Muscle layer of colon (tissue), 2 donors: Measurements from ENCODE around the gene OR6B3.

ENCODE experiments used
- H3K27ac ChIP-seq: one replicate; pipeline ENCODE4 v1.7.0; 2013; ENCODE audit warnings: low read depth, mild to moderate bottlenecking, low read length, moderate library complexity
- H3K27me3 ChIP-seq, 2 donors: one replicate each; pipeline ENCODE4 v1.7.0; 2013; ENCODE audit warnings: low read length in 2 of 2, mild to moderate bottlenecking in 2 of 2; ENCODE audit not compliant: insufficient read depth in 2 of 2, control insufficient read depth in 1 of 2
- H3K36me3 ChIP-seq: one replicate; pipeline ENCODE4 v1.7.0; 2013; ENCODE audit warnings: mild to moderate bottlenecking, low read length; ENCODE audit not compliant: insufficient read depth
- H3K4me1 ChIP-seq: one replicate; pipeline ENCODE4 v1.7.0; 2013; ENCODE audit warnings: mild to moderate bottlenecking, low read length; ENCODE audit not compliant: insufficient read depth
- H3K4me3 ChIP-seq, 2 donors: one replicate each; pipeline ENCODE4 v1.7.0; 2013; ENCODE audit warnings: low read length in 2 of 2, low read depth in 1 of 2, mild to moderate bottlenecking in 1 of 2, moderate library complexity in 1 of 2
- H3K9ac ChIP-seq: one replicate; pipeline ENCODE4 v1.7.0; 2013; ENCODE audit warnings: low read length
- H3K9me3 ChIP-seq: one replicate; pipeline ENCODE4 v1.7.0; 2013; ENCODE audit warnings: mild to moderate bottlenecking, low read length
- donor health status: abdominal sarcoma.
- donor health status: Adenocarcinoma of cecum.

OR6B3 gene

DNA sequence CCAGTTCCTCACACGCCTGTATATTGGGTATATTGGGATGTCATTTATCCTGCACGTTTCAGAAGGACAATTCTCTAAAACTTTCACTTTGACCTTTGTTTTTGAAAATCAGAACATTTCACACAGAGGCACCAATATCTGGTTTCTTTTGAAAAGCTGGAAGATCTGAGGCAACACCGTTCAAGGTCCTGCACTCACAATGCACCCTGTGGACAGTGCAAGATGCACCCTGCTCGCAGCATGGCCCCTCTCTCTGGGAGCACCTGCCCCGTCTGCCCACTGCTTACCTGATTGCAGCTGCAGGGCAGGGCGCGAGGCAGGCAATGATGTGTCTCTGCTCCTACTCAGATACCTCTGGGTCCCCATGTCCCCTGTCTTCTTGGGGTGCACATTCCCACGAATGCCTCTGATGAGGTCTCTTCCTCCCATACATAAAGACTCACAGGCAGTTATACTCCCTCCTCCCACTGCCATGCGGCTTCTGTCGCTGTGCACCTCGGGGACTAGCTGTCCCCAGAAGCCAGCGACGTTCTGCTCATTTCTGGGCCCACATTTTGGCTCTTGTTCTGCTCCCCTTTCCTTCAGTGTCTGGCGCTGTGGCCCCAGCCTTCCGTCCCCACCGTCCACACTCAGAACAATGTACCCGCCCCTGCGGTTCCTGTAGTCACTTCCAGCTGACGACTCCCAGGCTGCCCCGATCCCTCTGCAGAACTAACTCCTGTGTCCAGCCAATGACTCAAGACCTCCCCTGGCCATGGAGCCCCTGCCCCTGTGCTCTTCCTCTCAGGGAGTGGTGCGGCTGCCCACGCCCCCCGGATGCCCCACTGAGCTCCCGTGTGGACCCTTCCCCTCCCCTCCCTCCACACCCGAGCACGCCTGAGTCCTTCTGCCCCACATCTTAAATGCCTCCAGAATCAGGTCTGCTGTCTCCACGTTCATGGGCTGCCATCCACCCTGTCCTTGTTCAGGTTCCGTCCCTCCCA, at the start of gene OR6B3:
Gene OR6B3 (minus strand): TSS at position 349 of the 983 bp plus-strand sequence.
- no peaks in the 10 kb centered on the region for H3K9me3 ChIP-seq
- H3K36me3 ChIP-seq: no peaks in the 10 kb centered on the region
- H3K4me1 ChIP-seq: no peaks in the 10 kb centered on the region
- no peak within 1 kb of the TSS for H3K27ac ChIP-seq
- peaks cover 0 to 14% of the 10 kb centered on the region in 2 donors for H3K27me3 ChIP-seq
- no peak within 1 kb of the TSS for H3K9ac ChIP-seq
- H3K4me3 ChIP-seq: no peak within 1 kb of the TSS

- H3K9ac ChIP-seq: no peak overlapping the region
- no peaks in the 10 kb centered on the region for H3K4me1 ChIP-seq
- H3K4me3 ChIP-seq: no peak overlapping the region
- H3K27ac ChIP-seq: no peak overlapping the region
- no peaks in the 10 kb centered on the region for H3K9me3 ChIP-seq
- H3K36me3 ChIP-seq: no peaks in the 10 kb centered on the region
- H3K27me3 ChIP-seq: peaks cover 8 to 24% of the 10 kb centered on the region in 2 donors
Measured at GRCh38 chr2:240098349-240098748, 45.0 kb upstream of the OR6B3 start.

- no peak overlapping the region for H3K27ac ChIP-seq
- H3K27me3 ChIP-seq: peaks cover 8 to 24% of the 10 kb centered on the region in 2 donors
- no peaks in the 10 kb centered on the region for H3K36me3 ChIP-seq
- no peaks in the 10 kb centered on the region for H3K4me1 ChIP-seq
- H3K4me3 ChIP-seq: no peak overlapping the region
- no peak overlapping the region for H3K9ac ChIP-seq
- no peaks in the 10 kb centered on the region for H3K9me3 ChIP-seq
Measured at GRCh38 chr2:240095556-240096523, 42.5 kb upstream of the OR6B3 start.

GRCh38 chr2:240089306-240089705, 36.0 kb upstream of the OR6B3 start:
- Histone ChIP-seq H3K36me3 (no peaks in the 10 kb centered on the region), H3K4me1 (no peaks in the 10 kb centered on the region), H3K9me3 (no peaks in the 10 kb centered on the region), H3K27ac (no peak overlapping the region), H3K9ac (no peak overlapping the region), H3K4me3 (no peak overlapping the region), H3K27me3 (peaks cover 0 to under 1% of the 10 kb centered on the region in 2 donors)

GRCh38 chr2:240086563-240086962, 33.2 kb upstream of the OR6B3 start:
- Histone ChIP-seq H3K36me3 (no peaks in the 10 kb centered on the region), H3K9ac (no peak overlapping the region), H3K4me3 (no peak overlapping the region), H3K4me1 (no peaks in the 10 kb centered on the region), H3K27me3 (no peaks in the 10 kb centered on the region), H3K27ac (no peak overlapping the region), H3K9me3 (no peaks in the 10 kb centered on the region)

DNA sequence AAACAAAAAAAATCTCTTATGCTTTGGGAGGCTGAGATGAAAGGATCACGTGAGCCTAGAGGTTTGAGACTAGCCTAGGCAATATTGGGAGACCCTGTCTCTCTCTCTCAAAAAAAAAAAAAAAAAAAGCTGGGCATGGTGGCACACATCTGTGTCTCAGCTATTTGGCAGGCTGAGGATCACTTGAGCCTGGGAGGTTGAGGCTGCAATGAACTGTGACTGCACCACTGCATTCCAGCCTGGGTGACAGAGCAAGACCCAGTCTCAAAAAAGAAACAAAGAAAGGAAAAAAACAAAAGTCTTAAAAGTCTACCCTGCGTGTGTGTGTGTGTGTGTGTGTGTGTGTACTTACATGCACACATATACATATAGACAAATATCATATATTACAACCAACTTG, 25.3 kb upstream of the OR6B3 start:
- no peak overlapping the region for H3K9ac ChIP-seq
- no peaks in the 10 kb centered on the region for H3K36me3 ChIP-seq
- no peaks in the 10 kb centered on the region for H3K27me3 ChIP-seq
- H3K4me1 ChIP-seq: no peaks in the 10 kb centered on the region
- H3K9me3 ChIP-seq: peaks cover 4% of the 10 kb centered on the region
- H3K4me3 ChIP-seq: no peak overlapping the region
- no peak overlapping the region for H3K27ac ChIP-seq

GRCh38 chr2:240077442-240077841, 24.1 kb upstream of the OR6B3 start:
- Histone ChIP-seq H3K9me3 (peaks cover 4% of the 10 kb centered on the region), H3K27me3 (no peaks in the 10 kb centered on the region), H3K4me1 (no peaks in the 10 kb centered on the region), H3K9ac (no peak overlapping the region), H3K27ac (no peak overlapping the region), H3K4me3 (no peak overlapping the region), H3K36me3 (no peaks in the 10 kb centered on the region)

- Histone ChIP-seq H3K4me1 (no peaks in the 10 kb centered on the region), H3K36me3 (no peaks in the 10 kb centered on the region), H3K9ac (no peak overlapping the region), H3K4me3 (no peak overlapping the region), H3K27ac (no peak overlapping the region), H3K9me3 (peaks cover 4% of the 10 kb centered on the region), H3K27me3 (no peaks in the 10 kb centered on the region)
Measured at GRCh38 chr2:240074545-240074944, 21.2 kb upstream of the OR6B3 start.

- Histone ChIP-seq H3K27me3 (no peaks in the 10 kb centered on the region), H3K4me3 (no peak overlapping the region), H3K4me1 (no peaks in the 10 kb centered on the region), H3K9me3 (peaks cover 6% of the 10 kb centered on the region), H3K9ac (no peak overlapping the region), H3K27ac (no peak overlapping the region), H3K36me3 (no peaks in the 10 kb centered on the region)
Measured at GRCh38 chr2:240070907-240071306, 17.6 kb upstream of the OR6B3 start.

DNA sequence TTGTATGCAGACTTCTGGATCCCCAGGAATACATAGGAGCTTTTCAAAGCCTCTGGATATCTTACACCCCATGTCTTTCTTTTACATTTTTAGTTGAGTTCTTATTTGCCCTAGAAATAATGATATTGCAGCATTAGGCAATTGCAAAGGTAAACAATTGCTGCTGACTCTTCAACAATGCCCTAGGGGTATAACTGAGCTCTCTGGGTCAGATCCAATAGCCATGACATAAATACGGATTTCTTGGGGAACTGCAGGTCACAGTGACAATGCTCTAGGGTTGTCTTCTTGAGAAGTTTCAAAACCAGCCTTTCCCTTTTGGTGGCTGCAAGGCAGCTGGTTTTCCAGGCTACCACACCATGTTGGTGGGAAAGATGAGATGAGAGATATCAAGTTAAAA, 16.5 kb upstream of the OR6B3 start:
- H3K4me1 ChIP-seq: no peaks in the 10 kb centered on the region
- H3K27ac ChIP-seq: no peak overlapping the region
- no peak overlapping the region for H3K9ac ChIP-seq
- H3K27me3 ChIP-seq: no peaks in the 10 kb centered on the region
- H3K9me3 ChIP-seq: peaks cover 4% of the 10 kb centered on the region
- H3K36me3 ChIP-seq: no peaks in the 10 kb centered on the region
- H3K4me3 ChIP-seq: no peak overlapping the region

DNA sequence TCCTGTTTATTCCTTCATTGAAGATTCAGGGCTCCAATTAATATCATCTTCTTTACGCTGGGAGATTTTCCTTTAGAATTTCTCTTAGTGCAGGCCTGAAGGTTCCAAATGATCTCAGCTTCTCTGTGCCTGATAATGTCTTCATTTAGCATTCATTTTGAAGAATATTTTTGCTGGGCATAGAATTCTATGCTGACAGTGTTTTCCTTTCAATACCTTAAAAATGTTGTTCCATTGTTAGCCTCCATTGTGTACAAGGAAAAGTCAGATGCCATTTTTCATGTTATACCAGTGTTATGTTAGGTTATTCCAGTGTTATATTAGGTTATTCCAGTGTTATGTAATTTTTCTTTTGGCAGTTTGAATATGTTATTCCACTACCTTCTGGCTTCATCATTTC, 14.9 kb upstream of the OR6B3 start:
- H3K4me3 ChIP-seq: no peak overlapping the region
- H3K36me3 ChIP-seq: no peaks in the 10 kb centered on the region

More for the DNA sequence above, 14.9 kb upstream of the OR6B3 start:
- Histone ChIP-seq H3K9ac (no peak overlapping the region), H3K4me1 (no peaks in the 10 kb centered on the region), H3K27ac (no peak overlapping the region), H3K9me3 (peaks cover 4% of the 10 kb centered on the region), H3K27me3 (no peaks in the 10 kb centered on the region)
